ENCODE data around the gene PPP1R3G. TPM values are rescaled to one million over a fixed set of nuclear protein-coding genes. Genes with fewer than 3 reads are reported as not detected.

The PPP1R3G gene
- total and polyA plus RNA-seq, 2 donors = 0.75 to 1.5 TPM

GRCh38 chr6:5086294-5086890 lies 1.3 kb downstream of the PPP1R3G start:
- WGBS = 19% methylated on average over 56 of the region's 56 CpGs
- DNase-seq (ENCODE audit: low read depth in 6 of 9, low spot score in 9 of 9) = peak in 1 of 9 donors; percentile 14
- Histone ChIP-seq H3K9me3 (ENCODE audit: control insufficient read depth in 2 of 2, insufficient read depth in 1 of 2, low read length in 1 of 2) (peaks cover 0 to 5% of the 10 kb centered on the region in 2 donors), H3K27ac (ENCODE audit: low read depth in 1 of 2, low read length in 1 of 2) (no peak overlapping the region), H3K4me3 (ENCODE audit: low read length in 2 of 2) (peak overlapping the region in 1 of 2 donors; percentile 36), H3K4me1 (ENCODE audit: control insufficient read depth in 2 of 2, insufficient read depth in 2 of 2, low read length in 2 of 2) (peaks cover 9 to 15% of the 10 kb centered on the region in 2 donors), H3K27me3 (ENCODE audit: control insufficient read depth in 2 of 2, insufficient read depth in 1 of 2, low read length in 1 of 2) (peaks cover 56 to 83% of the 10 kb centered on the region in 2 donors), H3K36me3 (ENCODE audit: control insufficient read depth in 2 of 2, insufficient read depth in 2 of 2, low read length in 1 of 2) (no peaks in the 10 kb centered on the region)

- peak overlapping the region in 1 of 2 donors; percentile 31 for H3K27ac ChIP-seq (ENCODE audit: low read depth in 1 of 2, low read length in 1 of 2)
- WGBS = 64% methylated on average over 19 of the region's 19 CpGs
- peak in 1 of 9 donors; percentile 34 for DNase-seq (ENCODE audit: low read depth in 6 of 9, low spot score in 9 of 9)
- peaks cover 56 to 73% of the 10 kb centered on the region in 2 donors for H3K27me3 ChIP-seq (ENCODE audit: control insufficient read depth in 2 of 2, insufficient read depth in 1 of 2, low read length in 1 of 2)
- H3K36me3 ChIP-seq (ENCODE audit: control insufficient read depth in 2 of 2, insufficient read depth in 2 of 2, low read length in 1 of 2) = no peaks in the 10 kb centered on the region
- no peak overlapping the region for H3K4me3 ChIP-seq (ENCODE audit: low read length in 2 of 2)
- H3K9me3 ChIP-seq (ENCODE audit: control insufficient read depth in 2 of 2, insufficient read depth in 1 of 2, low read length in 1 of 2) = peaks cover 0 to 5% of the 10 kb centered on the region in 2 donors
- H3K4me1 ChIP-seq (ENCODE audit: control insufficient read depth in 2 of 2, insufficient read depth in 2 of 2, low read length in 2 of 2) = peaks cover 14 to 22% of the 10 kb centered on the region in 2 donors
Measured at GRCh38 chr6:5087389-5087788, 2.2 kb downstream of the PPP1R3G start.

GRCh38 chr6:5088780-5089179 lies 3.6 kb downstream of the PPP1R3G start:
- H3K27ac ChIP-seq (ENCODE audit: low read depth in 1 of 2, low read length in 1 of 2) = no peak overlapping the region
- no peak for DNase-seq (ENCODE audit: low read depth in 6 of 9, low spot score in 9 of 9)
- peaks cover 46 to 61% of the 10 kb centered on the region in 2 donors for H3K27me3 ChIP-seq (ENCODE audit: control insufficient read depth in 2 of 2, insufficient read depth in 1 of 2, low read length in 1 of 2)
- no peaks in the 10 kb centered on the region for H3K36me3 ChIP-seq (ENCODE audit: control insufficient read depth in 2 of 2, insufficient read depth in 2 of 2, low read length in 1 of 2)
- H3K4me1 ChIP-seq (ENCODE audit: control insufficient read depth in 2 of 2, insufficient read depth in 2 of 2, low read length in 2 of 2) = peaks cover 14 to 24% of the 10 kb centered on the region in 2 donors
- WGBS = 86% methylated on average over 3 of the region's 3 CpGs
- H3K4me3 ChIP-seq (ENCODE audit: low read length in 2 of 2) = no peak overlapping the region
- peaks cover 0 to 5% of the 10 kb centered on the region in 2 donors for H3K9me3 ChIP-seq (ENCODE audit: control insufficient read depth in 2 of 2, insufficient read depth in 1 of 2, low read length in 1 of 2)

GRCh38 chr6:5089481-5090438 lies 4.6 kb downstream of the PPP1R3G start:
- Histone ChIP-seq H3K9me3 (ENCODE audit: control insufficient read depth in 2 of 2, insufficient read depth in 1 of 2, low read length in 1 of 2) (peaks cover 0 to 5% of the 10 kb centered on the region in 2 donors), H3K4me1 (ENCODE audit: control insufficient read depth in 2 of 2, insufficient read depth in 2 of 2, low read length in 2 of 2) (peaks cover 10 to 22% of the 10 kb centered on the region in 2 donors), H3K27me3 (ENCODE audit: control insufficient read depth in 2 of 2, insufficient read depth in 1 of 2, low read length in 1 of 2) (peaks cover 36 to 52% of the 10 kb centered on the region in 2 donors), H3K4me3 (ENCODE audit: low read length in 2 of 2) (no peak overlapping the region), H3K27ac (ENCODE audit: low read depth in 1 of 2, low read length in 1 of 2) (no peak overlapping the region), H3K36me3 (ENCODE audit: control insufficient read depth in 2 of 2, insufficient read depth in 2 of 2, low read length in 1 of 2) (no peaks in the 10 kb centered on the region)
- 55% methylated on average over 5 of the region's 5 CpGs for WGBS
- DNase-seq (ENCODE audit: low read depth in 6 of 9, low spot score in 9 of 9) = no peak

GRCh38 chr6:5090603-5091002 lies 5.5 kb downstream of the PPP1R3G start:
- no peak overlapping the region for H3K27ac ChIP-seq (ENCODE audit: low read depth in 1 of 2, low read length in 1 of 2)
- no peaks in the 10 kb centered on the region for H3K36me3 ChIP-seq (ENCODE audit: control insufficient read depth in 2 of 2, insufficient read depth in 2 of 2, low read length in 1 of 2)
- H3K4me1 ChIP-seq (ENCODE audit: control insufficient read depth in 2 of 2, insufficient read depth in 2 of 2, low read length in 2 of 2) = peaks cover 5 to 22% of the 10 kb centered on the region in 2 donors
- 89% methylated on average over 7 of the region's 7 CpGs for WGBS
- no peak for DNase-seq (ENCODE audit: low read depth in 6 of 9, low spot score in 9 of 9)
- peaks cover 0 to 5% of the 10 kb centered on the region in 2 donors for H3K9me3 ChIP-seq (ENCODE audit: control insufficient read depth in 2 of 2, insufficient read depth in 1 of 2, low read length in 1 of 2)
- H3K4me3 ChIP-seq (ENCODE audit: low read length in 2 of 2) = no peak overlapping the region
- H3K27me3 ChIP-seq (ENCODE audit: control insufficient read depth in 2 of 2, insufficient read depth in 1 of 2, low read length in 1 of 2) = peaks cover 28 to 44% of the 10 kb centered on the region in 2 donors

- peaks cover 19 to 36% of the 10 kb centered on the region in 2 donors for H3K27me3 ChIP-seq (ENCODE audit: control insufficient read depth in 2 of 2, insufficient read depth in 1 of 2, low read length in 1 of 2)
- no peak overlapping the region for H3K27ac ChIP-seq (ENCODE audit: low read depth in 1 of 2, low read length in 1 of 2)
- H3K4me1 ChIP-seq (ENCODE audit: control insufficient read depth in 2 of 2, insufficient read depth in 2 of 2, low read length in 2 of 2) = peaks cover 5 to 22% of the 10 kb centered on the region in 2 donors
- H3K9me3 ChIP-seq (ENCODE audit: control insufficient read depth in 2 of 2, insufficient read depth in 1 of 2, low read length in 1 of 2) = peaks cover 0 to 3% of the 10 kb centered on the region in 2 donors
- WGBS = 77% methylated on average over 10 of the region's 10 CpGs
- no peaks in the 10 kb centered on the region for H3K36me3 ChIP-seq (ENCODE audit: control insufficient read depth in 2 of 2, insufficient read depth in 2 of 2, low read length in 1 of 2)
- DNase-seq (ENCODE audit: low read depth in 6 of 9, low spot score in 9 of 9) = peak in 5 of 9 donors; percentile 7 to 67 (median 40)
- no peak overlapping the region for H3K4me3 ChIP-seq (ENCODE audit: low read length in 2 of 2)
Measured at GRCh38 chr6:5091210-5092069, 6.3 kb downstream of the PPP1R3G start.

- no peak for DNase-seq (ENCODE audit: low read depth in 6 of 9, low spot score in 9 of 9)
- Histone ChIP-seq H3K9me3 (ENCODE audit: control insufficient read depth in 2 of 2, insufficient read depth in 1 of 2, low read length in 1 of 2) (no peaks in the 10 kb centered on the region), H3K36me3 (ENCODE audit: control insufficient read depth in 2 of 2, insufficient read depth in 2 of 2, low read length in 1 of 2) (no peaks in the 10 kb centered on the region), H3K4me3 (ENCODE audit: low read length in 2 of 2) (no peak overlapping the region), H3K27ac (ENCODE audit: low read depth in 1 of 2, low read length in 1 of 2) (no peak overlapping the region), H3K27me3 (ENCODE audit: control insufficient read depth in 2 of 2, insufficient read depth in 1 of 2, low read length in 1 of 2) (peaks cover 2 to 16% of the 10 kb centered on the region in 2 donors), H3K4me1 (ENCODE audit: control insufficient read depth in 2 of 2, insufficient read depth in 2 of 2, low read length in 2 of 2) (peaks cover 5 to 22% of the 10 kb centered on the region in 2 donors)
- 93% methylated on average over 7 of the region's 7 CpGs for WGBS
Measured at GRCh38 chr6:5093231-5094015, 8.3 kb downstream of the PPP1R3G start.

GRCh38 chr6:5094327-5094726 lies 9.2 kb downstream of the PPP1R3G start:
- WGBS = 90% methylated on average over 3 of the region's 3 CpGs
- Histone ChIP-seq H3K36me3 (ENCODE audit: control insufficient read depth in 2 of 2, insufficient read depth in 2 of 2, low read length in 1 of 2) (no peaks in the 10 kb centered on the region), H3K9me3 (ENCODE audit: control insufficient read depth in 2 of 2, insufficient read depth in 1 of 2, low read length in 1 of 2) (no peaks in the 10 kb centered on the region), H3K4me1 (ENCODE audit: control insufficient read depth in 2 of 2, insufficient read depth in 2 of 2, low read length in 2 of 2) (peaks cover 5 to 22% of the 10 kb centered on the region in 2 donors), H3K27me3 (ENCODE audit: control insufficient read depth in 2 of 2, insufficient read depth in 1 of 2, low read length in 1 of 2) (peaks cover 2 to 15% of the 10 kb centered on the region in 2 donors), H3K27ac (ENCODE audit: low read depth in 1 of 2, low read length in 1 of 2) (no peak overlapping the region), H3K4me3 (ENCODE audit: low read length in 2 of 2) (no peak overlapping the region)
- DNase-seq (ENCODE audit: low read depth in 6 of 9, low spot score in 9 of 9) = no peak

Data from thymus (tissue), 11 donors.